ENCODE data around the gene TIMM23B.
"Not testable (repeated sequence)": the region's sequence is repeated elsewhere in the genome, so short reads cannot be mapped to it uniquely, and the experiment has no call there.

The TIMM23B gene

DNA sequence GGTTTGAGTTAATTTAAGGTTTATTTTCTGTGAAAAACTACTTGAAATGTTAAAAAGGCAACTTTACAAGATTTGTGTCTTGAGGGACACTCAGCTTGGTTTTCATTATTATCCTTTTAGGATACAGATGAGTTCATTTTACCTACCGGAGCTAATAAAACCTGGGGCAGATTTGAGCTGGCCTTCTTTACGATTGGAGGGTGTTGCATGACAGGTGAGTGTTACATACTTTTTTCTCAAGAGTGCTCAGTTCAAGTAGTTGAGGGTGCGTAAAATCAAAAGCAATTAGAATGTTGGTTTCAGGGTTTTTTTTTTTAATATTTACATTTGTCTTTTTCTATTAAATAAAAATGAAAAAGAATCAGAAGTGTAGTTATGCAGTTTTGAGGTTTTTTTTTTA, 10.2 kb downstream of the TIMM23B start:
- H3K9ac ChIP-seq (ENCODE audit: low read depth, low read length, poor library complexity); H2BK120ac ChIP-seq (ENCODE audit: low read depth, low read length); DNase-seq (ENCODE audit: low spot score); H4K8ac ChIP-seq (ENCODE audit: low read depth, low read length); H4K91ac ChIP-seq (ENCODE audit: low read depth, low read length, poor library complexity); H2BK5ac ChIP-seq (ENCODE audit: low read length); H3K23ac ChIP-seq (ENCODE audit: low read depth, low read length, poor library complexity); H3K79me1 ChIP-seq (ENCODE audit: low read depth, low read length); H3K4ac ChIP-seq (ENCODE audit: low read length); H2AK5ac ChIP-seq (ENCODE audit: low read depth, low read length); H2BK12ac ChIP-seq (ENCODE audit: low read length); H3K14ac ChIP-seq (ENCODE audit: low read length); H3K27ac ChIP-seq (replicated peaks; ENCODE audit: low read length); H3K4me2 ChIP-seq (ENCODE audit: insufficient read depth, low read length, poor library complexity, severe bottlenecking); H3K27me3 ChIP-seq (ENCODE audit: control insufficient read depth in 3 of 3, insufficient read depth in 3 of 3, low read depth in 1 of 3, low read length in 3 of 3); H2BK15ac ChIP-seq (ENCODE audit: low read length); H2AFZ ChIP-seq (ENCODE audit: low read length); H3K4me3 ChIP-seq (ENCODE audit: low read length in 2 of 2); H3K9me3 ChIP-seq (replicated peaks in 1 of 2; ENCODE audit: control insufficient read depth in 2 of 2, insufficient read depth in 1 of 2, low read depth in 1 of 2, low read length in 2 of 2); H3K18ac ChIP-seq (ENCODE audit: low read length); H3K4me1 ChIP-seq (ENCODE audit: control insufficient read depth in 2 of 2, insufficient read depth in 1 of 2, low read depth in 1 of 2, low read length in 2 of 2): not testable (repeated sequence)
- no CpG with 5 or more reads among the region's 3 CpGs for WGBS, 2 donors (ENCODE audit: extremely low coverage in 2 of 2, insufficient read length in 2 of 2, insufficient replicate concordance in 1 of 2)
- H3K36me3 ChIP-seq (replicated peaks in 1 of 2; ENCODE audit: control insufficient read depth in 2 of 2, insufficient read depth in 2 of 2, low read length in 2 of 2): peaks cover 0 to 29% of the 10 kb centered on the region in 2 donors

DNA sequence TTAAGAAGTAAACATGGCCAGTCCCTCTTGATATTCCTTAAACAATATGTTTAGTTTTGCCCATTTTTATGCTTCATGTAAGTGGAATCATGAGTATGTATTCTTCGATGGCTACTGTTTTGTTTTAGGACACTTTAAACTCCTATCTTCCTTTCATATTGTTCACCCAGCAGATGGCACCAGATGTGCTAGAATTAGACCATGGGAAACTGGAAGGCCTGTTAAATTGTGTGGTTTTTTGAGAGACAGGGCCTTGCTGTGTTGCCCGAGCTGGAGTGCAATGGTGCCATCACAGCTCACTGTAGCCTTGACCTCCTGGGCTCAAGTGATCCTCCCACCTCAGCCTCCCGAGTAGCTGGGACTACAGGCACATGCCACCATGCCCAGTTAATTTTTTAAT, 11.3 kb downstream of the TIMM23B start:
- no CpG with 5 or more reads among the region's 3 CpGs for WGBS, 2 donors (ENCODE audit: extremely low coverage in 2 of 2, insufficient read length in 2 of 2, insufficient replicate concordance in 1 of 2)
- H3K79me1 ChIP-seq (ENCODE audit: low read depth, low read length); H2AK5ac ChIP-seq (ENCODE audit: low read depth, low read length): not testable (repeated sequence)

DNA sequence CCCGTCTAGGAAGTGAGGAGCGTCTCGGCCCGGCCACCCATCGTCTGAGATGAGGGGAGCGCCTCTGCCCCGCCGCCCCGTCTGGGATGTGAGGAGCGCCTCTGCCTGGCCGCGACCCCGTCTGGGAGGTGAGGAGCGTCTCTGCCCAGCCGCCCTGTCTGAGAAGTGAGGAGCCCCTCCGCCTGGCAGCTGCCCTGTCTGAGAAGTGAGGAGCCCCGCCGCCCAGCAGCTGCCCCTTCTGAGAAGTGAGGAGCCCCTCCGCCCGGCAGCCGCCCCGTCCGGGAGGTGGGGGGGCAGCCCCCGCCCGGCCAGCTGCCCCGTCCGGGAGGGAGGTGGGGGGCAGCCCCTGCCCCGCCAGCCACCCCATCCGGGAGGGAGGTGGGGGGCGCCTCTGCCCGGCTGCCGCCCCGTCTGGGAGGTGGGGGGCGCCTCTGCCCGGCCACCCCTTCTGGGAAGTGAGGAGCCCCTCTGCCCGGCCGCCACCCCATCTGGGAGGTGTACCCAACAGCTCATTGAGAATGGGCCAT, 28.5 kb downstream of the TIMM23B start:
- not testable (repeated sequence) for H2BK5ac ChIP-seq (ENCODE audit: low read length); H3K36me3 ChIP-seq (replicated peaks in 1 of 2; ENCODE audit: control insufficient read depth in 2 of 2, insufficient read depth in 2 of 2, low read length in 2 of 2); H2BK120ac ChIP-seq (ENCODE audit: low read depth, low read length); H4K8ac ChIP-seq (ENCODE audit: low read depth, low read length); H3K9me3 ChIP-seq (replicated peaks in 1 of 2; ENCODE audit: control insufficient read depth in 2 of 2, insufficient read depth in 1 of 2, low read depth in 1 of 2, low read length in 2 of 2); H3K4me2 ChIP-seq (ENCODE audit: insufficient read depth, low read length, poor library complexity, severe bottlenecking); H3K14ac ChIP-seq (ENCODE audit: low read length); H3K4me1 ChIP-seq (ENCODE audit: control insufficient read depth in 2 of 2, insufficient read depth in 1 of 2, low read depth in 1 of 2, low read length in 2 of 2); H3K4ac ChIP-seq (ENCODE audit: low read length); DNase-seq (ENCODE audit: low spot score); H3K18ac ChIP-seq (ENCODE audit: low read length); H3K23ac ChIP-seq (ENCODE audit: low read depth, low read length, poor library complexity); H3K9ac ChIP-seq (ENCODE audit: low read depth, low read length, poor library complexity); H2BK15ac ChIP-seq (ENCODE audit: low read length); H2AK5ac ChIP-seq (ENCODE audit: low read depth, low read length); H3K4me3 ChIP-seq (ENCODE audit: low read length in 2 of 2); H4K91ac ChIP-seq (ENCODE audit: low read depth, low read length, poor library complexity); H3K27me3 ChIP-seq (ENCODE audit: control insufficient read depth in 3 of 3, insufficient read depth in 3 of 3, low read depth in 1 of 3, low read length in 3 of 3); H3K79me1 ChIP-seq (ENCODE audit: low read depth, low read length); H3K27ac ChIP-seq (replicated peaks; ENCODE audit: low read length); H2AFZ ChIP-seq (ENCODE audit: low read length); H2BK12ac ChIP-seq (ENCODE audit: low read length)
- no CpG with 5 or more reads among the region's 37 CpGs for whole genome bisulfite sequencing, 2 donors (ENCODE audit: extremely low coverage in 2 of 2, insufficient read length in 2 of 2, insufficient replicate concordance in 1 of 2)

More for the DNA sequence above, 11.3 kb downstream of the TIMM23B start:
- not testable (repeated sequence) for H3K4me2 ChIP-seq (ENCODE audit: insufficient read depth, low read length, poor library complexity, severe bottlenecking); H3K18ac ChIP-seq (ENCODE audit: low read length); H4K91ac ChIP-seq (ENCODE audit: low read depth, low read length, poor library complexity); H3K4me1 ChIP-seq (ENCODE audit: control insufficient read depth in 2 of 2, insufficient read depth in 1 of 2, low read depth in 1 of 2, low read length in 2 of 2); H3K14ac ChIP-seq (ENCODE audit: low read length); H3K4ac ChIP-seq (ENCODE audit: low read length); H3K27ac ChIP-seq (replicated peaks; ENCODE audit: low read length); H2AFZ ChIP-seq (ENCODE audit: low read length); DNase-seq (ENCODE audit: low spot score); H2BK120ac ChIP-seq (ENCODE audit: low read depth, low read length); H3K9me3 ChIP-seq (replicated peaks in 1 of 2; ENCODE audit: control insufficient read depth in 2 of 2, insufficient read depth in 1 of 2, low read depth in 1 of 2, low read length in 2 of 2); H2BK12ac ChIP-seq (ENCODE audit: low read length); H3K9ac ChIP-seq (ENCODE audit: low read depth, low read length, poor library complexity); H3K4me3 ChIP-seq (ENCODE audit: low read length in 2 of 2); H4K8ac ChIP-seq (ENCODE audit: low read depth, low read length); H2BK5ac ChIP-seq (ENCODE audit: low read length); H3K23ac ChIP-seq (ENCODE audit: low read depth, low read length, poor library complexity); H3K27me3 ChIP-seq (ENCODE audit: control insufficient read depth in 3 of 3, insufficient read depth in 3 of 3, low read depth in 1 of 3, low read length in 3 of 3); H2BK15ac ChIP-seq (ENCODE audit: low read length)
- H3K36me3 ChIP-seq (replicated peaks in 1 of 2; ENCODE audit: control insufficient read depth in 2 of 2, insufficient read depth in 2 of 2, low read length in 2 of 2): peaks cover 0 to 32% of the 10 kb centered on the region in 2 donors

DNA sequence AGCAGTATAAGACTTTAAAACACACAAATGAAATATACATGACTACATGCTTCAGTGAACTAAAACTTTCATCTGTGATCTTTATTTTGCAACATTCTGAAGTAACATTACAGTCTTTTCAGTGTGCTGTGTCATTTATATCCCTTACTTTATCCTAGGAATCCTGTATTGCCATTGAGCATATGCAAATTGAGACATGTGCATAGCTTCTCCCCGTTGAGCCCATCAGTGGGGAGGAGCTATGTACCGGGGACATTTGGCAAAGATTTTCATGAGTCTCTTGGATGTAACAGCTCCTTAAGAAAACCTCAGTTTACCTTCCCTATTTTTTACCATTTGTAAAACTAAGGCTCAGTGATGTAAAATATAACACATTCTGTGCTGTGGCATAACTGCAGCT, 29.6 kb downstream of the TIMM23B start:
- not testable (repeated sequence) for H3K79me1 ChIP-seq (ENCODE audit: low read depth, low read length); H2BK120ac ChIP-seq (ENCODE audit: low read depth, low read length); H2AFZ ChIP-seq (ENCODE audit: low read length); H4K91ac ChIP-seq (ENCODE audit: low read depth, low read length, poor library complexity); H3K4me2 ChIP-seq (ENCODE audit: insufficient read depth, low read length, poor library complexity, severe bottlenecking); H3K23ac ChIP-seq (ENCODE audit: low read depth, low read length, poor library complexity); H3K4me1 ChIP-seq (ENCODE audit: control insufficient read depth in 2 of 2, insufficient read depth in 1 of 2, low read depth in 1 of 2, low read length in 2 of 2); H2AK5ac ChIP-seq (ENCODE audit: low read depth, low read length); H4K8ac ChIP-seq (ENCODE audit: low read depth, low read length); H3K4me3 ChIP-seq (ENCODE audit: low read length in 2 of 2); H3K9ac ChIP-seq (ENCODE audit: low read depth, low read length, poor library complexity); H2BK15ac ChIP-seq (ENCODE audit: low read length); DNase-seq (ENCODE audit: low spot score); H3K9me3 ChIP-seq (replicated peaks in 1 of 2; ENCODE audit: control insufficient read depth in 2 of 2, insufficient read depth in 1 of 2, low read depth in 1 of 2, low read length in 2 of 2); H3K36me3 ChIP-seq (replicated peaks in 1 of 2; ENCODE audit: control insufficient read depth in 2 of 2, insufficient read depth in 2 of 2, low read length in 2 of 2); H3K27me3 ChIP-seq (ENCODE audit: control insufficient read depth in 3 of 3, insufficient read depth in 3 of 3, low read depth in 1 of 3, low read length in 3 of 3); H3K14ac ChIP-seq (ENCODE audit: low read length); H2BK5ac ChIP-seq (ENCODE audit: low read length); H3K27ac ChIP-seq (replicated peaks; ENCODE audit: low read length); H3K18ac ChIP-seq (ENCODE audit: low read length); H3K4ac ChIP-seq (ENCODE audit: low read length); H2BK12ac ChIP-seq (ENCODE audit: low read length)
- no CpG with 5 or more reads among the region's 2 CpGs for WGBS, 2 donors (ENCODE audit: extremely low coverage in 2 of 2, insufficient read length in 2 of 2, insufficient replicate concordance in 1 of 2)
